ENCODE measurements around the gene KIRREL3.

DNA sequence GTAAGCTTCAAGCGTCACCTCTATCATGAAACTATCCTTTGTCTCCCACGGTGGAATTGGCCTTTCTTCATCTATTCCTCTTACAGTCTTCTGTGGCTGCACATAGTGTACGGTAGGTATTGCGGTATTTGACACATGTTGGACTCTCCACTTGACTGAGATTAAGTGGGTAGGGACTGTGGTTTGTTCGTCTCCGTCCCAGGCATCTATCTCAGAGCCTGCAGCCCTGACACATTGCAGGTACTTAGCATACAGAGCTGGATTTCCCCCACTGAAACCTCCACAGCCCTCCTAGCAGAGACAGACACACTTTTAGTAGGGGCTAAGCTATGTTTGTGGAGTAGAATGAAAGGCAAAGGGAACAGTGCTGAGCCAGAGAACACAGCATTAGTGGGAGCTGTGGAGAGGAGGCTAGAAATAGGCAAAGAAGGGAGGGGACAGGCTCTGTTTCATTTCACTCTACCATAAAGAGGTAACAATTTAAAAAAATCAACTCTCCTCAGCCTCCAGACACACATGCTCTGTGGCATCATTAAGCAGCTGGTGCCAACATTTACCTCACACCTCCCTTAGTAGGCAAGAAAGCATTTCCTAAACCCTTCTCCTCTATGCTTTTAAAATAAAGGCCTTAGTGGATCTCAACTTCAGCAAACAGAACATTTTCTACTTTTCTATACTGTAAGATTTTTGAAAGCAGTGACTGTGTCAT, 277.5 kb downstream of the KIRREL3 start:
- TF ChIP-seq, protein P1, sequence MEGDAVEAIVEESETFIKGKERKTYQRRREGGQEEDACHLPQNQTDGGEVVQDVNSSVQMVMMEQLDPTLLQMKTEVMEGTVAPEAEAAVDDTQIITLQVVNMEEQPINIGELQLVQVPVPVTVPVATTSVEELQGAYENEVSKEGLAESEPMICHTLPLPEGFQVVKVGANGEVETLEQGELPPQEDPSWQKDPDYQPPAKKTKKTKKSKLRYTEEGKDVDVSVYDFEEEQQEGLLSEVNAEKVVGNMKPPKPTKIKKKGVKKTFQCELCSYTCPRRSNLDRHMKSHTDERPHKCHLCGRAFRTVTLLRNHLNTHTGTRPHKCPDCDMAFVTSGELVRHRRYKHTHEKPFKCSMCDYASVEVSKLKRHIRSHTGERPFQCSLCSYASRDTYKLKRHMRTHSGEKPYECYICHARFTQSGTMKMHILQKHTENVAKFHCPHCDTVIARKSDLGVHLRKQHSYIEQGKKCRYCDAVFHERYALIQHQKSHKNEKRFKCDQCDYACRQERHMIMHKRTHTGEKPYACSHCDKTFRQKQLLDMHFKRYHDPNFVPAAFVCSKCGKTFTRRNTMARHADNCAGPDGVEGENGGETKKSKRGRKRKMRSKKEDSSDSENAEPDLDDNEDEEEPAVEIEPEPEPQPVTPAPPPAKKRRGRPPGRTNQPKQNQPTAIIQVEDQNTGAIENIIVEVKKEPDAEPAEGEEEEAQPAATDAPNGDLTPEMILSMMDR (IDR thresholded peaks at IDR 0.05; ENCODE audit: extremely low read depth in 1 of 2, insufficient read depth in 1 of 2, low read depth in 1 of 2, low read length in 2 of 2), result no peak
- TF ChIP-seq POLR2AphosphoS5 (IDR thresholded peaks at IDR 0.05; ENCODE audit: insufficient read depth, low read depth, low read length) (no peak), GATA2 (IDR thresholded peaks at IDR 0.05; ENCODE audit: insufficient read depth, insufficient read length, low read depth, low read length) (no peak), EZH2 (IDR thresholded peaks at IDR 0.05; ENCODE audit: borderline replicate concordance, low read depth, low read length, severe bottlenecking) (no peak), POLR2A (IDR thresholded peaks at IDR 0.05; ENCODE audit: low read depth, low read length) (no peak), JUN (IDR thresholded peaks at IDR 0.05; ENCODE audit: borderline replicate concordance, insufficient read depth, insufficient read length, low read depth) (no peak)
- TF ChIP-seq, protein P2, sequence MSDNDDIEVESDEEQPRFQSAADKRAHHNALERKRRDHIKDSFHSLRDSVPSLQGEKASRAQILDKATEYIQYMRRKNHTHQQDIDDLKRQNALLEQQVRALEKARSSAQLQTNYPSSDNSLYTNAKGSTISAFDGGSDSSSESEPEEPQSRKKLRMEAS (IDR thresholded peaks at IDR 0.05; ENCODE audit: insufficient read depth, insufficient read length), result no peak

Measured in endothelial cell of umbilical vein (primary cell).